Retinal pigment epithelial cell (primary cell): ENCODE results near the gene SRGAP1.
"Not testable (repeated sequence)": the region's sequence is repeated elsewhere in the genome, so short reads cannot be mapped to it uniquely, and the experiment has no call there.

Experiments used
- DNase-seq: peaks from one replicate; pipeline ENCODE4 v3.0.0-alpha.2; 2010; ENCODE audit warnings: low read depth
- H3K4me3 ChIP-seq: 2 replicates; pipeline ENCODE4 v1.5.1; 2011; ENCODE audit warnings: mild to moderate bottlenecking, low read length, control low read depth, moderate library complexity
- CTCF ChIP-seq: conservative IDR thresholded peaks from 2 replicates; pipeline ENCODE4 v1.5.1; 2011; ENCODE audit warnings: low read depth, low read length, control low read depth, inconsistent platforms

SRGAP1 gene

GRCh38 chr12:64064706-64065105 is 220.2 kb downstream of the SRGAP1 start:
- DNase-seq, result no peak
- H3K4me3 ChIP-seq, result no peak overlapping the region
- no peak for TF ChIP-seq CTCF

- no peak overlapping the region for H3K4me3 ChIP-seq
- no peak for TF ChIP-seq CTCF
- no peak for DNase-seq
These were observed 221.5 kb downstream of the SRGAP1 start for GRCh38 chr12:64065881-64066451.

- TF ChIP-seq CTCF, result no peak
- no peak overlapping the region for H3K4me3 ChIP-seq
- no peak for DNase-seq
These were observed 222.3 kb downstream of the SRGAP1 start for GRCh38 chr12:64066776-64067175.

- no peak for TF ChIP-seq CTCF
- H3K4me3 ChIP-seq, result no peak overlapping the region
- DNase-seq, result no peak
These were observed 226.0 kb downstream of the SRGAP1 start for GRCh38 chr12:64070454-64070853.

- H3K4me3 ChIP-seq, result no peak overlapping the region
- no peak for TF ChIP-seq CTCF
- DNase-seq, result no peak
These were observed 228.5 kb downstream of the SRGAP1 start for GRCh38 chr12:64072916-64073575.

GRCh38 chr12:64076565-64076964 is 232.1 kb downstream of the SRGAP1 start:
- not testable (repeated sequence) for DNase-seq, H3K4me3 ChIP-seq

GRCh38 chr12:64077922-64078321 is 233.4 kb downstream of the SRGAP1 start:
- DNase-seq, result no peak
- no peak overlapping the region for H3K4me3 ChIP-seq
- peak; percentile 44 for TF ChIP-seq CTCF
